K562 (cell line): ENCODE data around the gene METRNL. TPM values are rescaled to one million over a fixed set of nuclear protein-coding genes. Genes with fewer than 3 reads are reported as not detected.

Source experiments
- ATF7 ChIP-seq: fragments of 450-650 bp; IDR thresholded peaks from 2 replicates; pipeline ENCODE4 v1.7.1; 2014; ENCODE audit warnings: mild to moderate bottlenecking, moderate library complexity
- CBFA2T3 ChIP-seq: fragments of 450-650 bp; IDR thresholded peaks from 2 replicates; pipeline ENCODE4 v1.6.1; 2017
- EP400 ChIP-seq: fragments of 450-650 bp; IDR thresholded peaks from 2 replicates; pipeline ENCODE4 v1.6.1; 2017; ENCODE audit warnings: antibody characterized with exemption, mild to moderate bottlenecking, moderate library complexity
- ETV1 ChIP-seq: fragments of 450-650 bp; conservative IDR thresholded peaks from 2 replicates; pipeline ENCODE4 v1.6.1; 2016; ENCODE audit warnings: missing genetic modification characterization, control low read depth, low read depth, missing compliant biosample characterization
- GABPB1 ChIP-seq: sonication (generic); formaldehyde crosslinking; IDR thresholded peaks from 2 replicates; pipeline ENCODE4 v1.8.0; 2022; ENCODE audit warnings: mild to moderate bottlenecking, missing genetic modification reagents
- GTF2B ChIP-seq: IDR thresholded peaks from 2 replicates; pipeline ENCODE4 v1.6.1; 2011; ENCODE audit not compliant: insufficient read length; ENCODE audit errors: extremely low read depth
- MLX ChIP-seq, 2 experiments: fragments of 450-650 bp in 1 of 2; sonication (generic) in 1 of 2; formaldehyde crosslinking; conservative IDR thresholded peaks; 2 replicates each; pipeline versions ENCODE4 v1.4.0 to v1.8.1; 2020 to 2022; ENCODE audit warnings: mild to moderate bottlenecking in 1 of 2, missing genetic modification reagents in 1 of 2
- MNT ChIP-seq, 2 experiments: fragments of 450-650 bp; conservative IDR thresholded peaks; 2 replicates each; pipeline ENCODE4 v1.6.1; 2017; ENCODE audit warnings: mild to moderate bottlenecking in 2 of 2, moderate library complexity in 2 of 2
- NBN ChIP-seq: fragments of 450-650 bp; IDR thresholded peaks from 2 replicates; pipeline ENCODE4 v1.6.1; 2016; ENCODE audit warnings: low read depth, mild to moderate bottlenecking
- NRF1 ChIP-seq, 2 experiments: fragments of 450-650 bp; IDR thresholded peaks in 1 of 2; conservative IDR thresholded peaks in 1 of 2; 2 replicates each; pipeline ENCODE4 v1.6.1; 2014; ENCODE audit warnings: mild to moderate bottlenecking in 2 of 2
- SMAD4 ChIP-seq: fragments of 250-450 bp; sonication (Bioruptor Pico); conservative IDR thresholded peaks from 2 replicates; pipeline ENCODE4 v1.8.0; 2021; ENCODE audit warnings: inconsistent platforms, mild to moderate bottlenecking, moderate library complexity
- SMARCC2 ChIP-seq: fragments of 450-650 bp; IDR thresholded peaks from 2 replicates; pipeline ENCODE4 v1.6.1; 2017; ENCODE audit warnings: antibody characterized with exemption, moderate library complexity, mild to moderate bottlenecking, low read depth
- SMARCE1 ChIP-seq: fragments of 450-650 bp; IDR thresholded peaks from 2 replicates; pipeline ENCODE4 v1.7.1; 2016; ENCODE audit warnings: mild to moderate bottlenecking
- STAT6 ChIP-seq: sonication (generic); formaldehyde crosslinking; IDR thresholded peaks from 2 replicates; pipeline ENCODE4 v1.8.1; 2023; ENCODE audit warnings: mild to moderate bottlenecking, missing genetic modification reagents
- TFAM ChIP-seq: fragments of 250-450 bp; sonication (Bioruptor Pico); conservative IDR thresholded peaks from 2 replicates; pipeline ENCODE4 v1.5.0; 2021; ENCODE audit warnings: mild to moderate bottlenecking, moderate library complexity
- VEZF1 ChIP-seq: fragments of 200-800 bp; sonication (Bioruptor generic); IDR thresholded peaks from 2 replicates; pipeline ENCODE4 v1.6.1; 2017; ENCODE audit warnings: missing genetic modification characterization, missing compliant biosample characterization
- ZBTB49 ChIP-seq: sonication (generic); formaldehyde crosslinking; IDR thresholded peaks from 2 replicates; pipeline ENCODE4 v1.8.0; 2022; ENCODE audit warnings: missing genetic modification reagents, mild to moderate bottlenecking, borderline replicate concordance
- polyA plus RNA-seq, 8 experiments: library from polyadenylated mRNA; depleted of rRNA in 4 of 8; stranded (reverse) in 5 of 8; unstranded in 3 of 8; fragments of >200 nt; fragmentation: Nextera tagmentation in 2 of 8; fragmentation: Illumina TruSeq in 1 of 8; extraction: Ambion mirVana in 2 of 8; extraction: Trizol in 1 of 8; gene quantifications; 2 replicates each; pipeline versions ENCODE4 v1.2.1 to v1.2.3, GENCODE V29; 2011 to 2014; ENCODE audit warnings: inconsistent platforms in 1 of 8, missing spikeins in 1 of 8
- total RNA-seq, 7 experiments: library from RNA; depleted of rRNA in 6 of 7; stranded (reverse); fragments of >200 nt in 6 of 7; fragmentation: Illumina TruSeq in 2 of 7; extraction: Trizol in 2 of 7; gene quantifications; 2 replicates each; pipeline versions ENCODE4 v1.2.1 to v1.2.3, GENCODE V29; 2011 to 2021; ENCODE audit warnings: low replicate concordance in 1 of 7

METRNL gene
- total and polyA plus RNA-seq, 9 of the 15 experiments (the other 6 are each of a cell fraction or from before 2014, with no cell fraction given): 0.17 to 31.8 (median 2.9) TPM

- TF ChIP-seq MNT (conservative IDR thresholded peaks at IDR 0.05) (peak; percentile 39 to 61; a peak in 2 of 4 replicates), SMARCC2 (0 out of 2 replicates have a peak, but pooled peaks have one; percentile 67), ETV1 (tag) (no peak), SMAD4 (peak; percentile 86; the same call in 1 of the 2 replicates), ATF7 (peak; percentile 76), VEZF1 (peak; percentile 89), GTF2B (no peak), NRF1 (conservative IDR thresholded peaks at IDR 0.05 in 1 of 2, IDR thresholded peaks at IDR 0.05 in 1 of 2) (peak; percentile 70 to 78), STAT6 (peak; percentile 44; the same call in 1 of the 2 replicates), SMARCE1 (peak; percentile 80; the same call in 1 of the 2 replicates), EP400 (0 out of 2 replicates have a peak, but pooled peaks have one; percentile 30), TFAM (CRISPR knock-in tag) (no peak), NBN (peak; percentile 73), CBFA2T3 (peak; percentile 51), GABPB1 (CRISPR knock-in tag) (0 out of 2 replicates have a peak, but pooled peaks have one; percentile 34), ZBTB49 (CRISPR knock-in tag) (no peak), MLX (CRISPR knock-in tag; conservative IDR thresholded peaks at IDR 0.05) (no peak)
Measured at GRCh38 chr17:83073389-83074063, 5.9 kb upstream of the METRNL start (continued).
